SK-N-MC (cell line): ENCODE data around the gene FAM149A.

Experiments
- EZH2 ChIP-seq: fragments of 200-600 bp; sonication (generic); IDR thresholded peaks from one replicate; pipeline ENCODE4 v1.6.1; 2017; ENCODE audit warnings: antibody characterized with exemption
- FOXP2 ChIP-seq: optimal IDR thresholded peaks from 2 replicates; pipeline ENCODE3; 2011; ENCODE audit warnings: mild to moderate bottlenecking, moderate library complexity; ENCODE audit not compliant: insufficient read depth; ENCODE audit errors: extremely low read length, control extremely low read depth
- POLR2AphosphoS5 ChIP-seq: IDR thresholded peaks from 2 replicates; pipeline ENCODE4 v1.6.1; 2012; ENCODE audit warnings: mild to moderate bottlenecking, low read depth, low read length, borderline replicate concordance

GRCh38 chr4:186168750-186169149 is 64.2 kb downstream of the FAM149A start:
- TF ChIP-seq EZH2: no peak
- no peak for TF ChIP-seq POLR2AphosphoS5
- TF ChIP-seq FOXP2: no peak
